CD8-positive, alpha-beta memory T cell (primary cell): ENCODE data around the gene GLI1. TPM values are rescaled to one million over a fixed set of nuclear protein-coding genes. Genes with fewer than 3 reads are reported as not detected.

Experiments used
- CTCF ChIA-PET: fragments of 350-600 bp; sonication (Branson Sonifier 250); formaldehyde crosslinking; loops from one replicate; lab custom pipeline; 2021; ENCODE audit warnings: antibody characterized with exemption; lab: Charles Lee
- POLR2A ChIA-PET: fragments of 350-600 bp; sonication (Branson Sonifier 250); formaldehyde crosslinking; loops from one replicate; lab custom pipeline; 2021; ENCODE audit warnings: antibody characterized with exemption; lab: Charles Lee
- DNase-seq, 5 donors: peaks; one replicate each; pipeline versions ENCODE4 v3.0.0 to v3.0.0-alpha.2; 2020 to 2022; ENCODE audit warnings: mixed read lengths in 1 of 5
- H3K27ac ChIP-seq: one replicate; pipeline ENCODE4 v1.7.0; 2013; ENCODE audit warnings: low read depth, mild to moderate bottlenecking, low read length, moderate library complexity
- H3K27me3 ChIP-seq: 2 replicates; pipeline ENCODE4 v1.7.0; 2013; ENCODE audit warnings: low read length, mild to moderate bottlenecking; ENCODE audit not compliant: insufficient read depth, poor library complexity, severe bottlenecking
- H3K36me3 ChIP-seq: 2 replicates; pipeline ENCODE4 v1.7.0; 2013; ENCODE audit warnings: mild to moderate bottlenecking, low read length, moderate library complexity; ENCODE audit not compliant: insufficient read depth
- H3K4me1 ChIP-seq: 2 replicates; pipeline ENCODE4 v1.7.0; 2013; ENCODE audit warnings: mild to moderate bottlenecking, low read length, moderate library complexity; ENCODE audit not compliant: insufficient read depth
- H3K4me3 ChIP-seq: 2 replicates; pipeline ENCODE4 v1.7.0; 2013; ENCODE audit warnings: mild to moderate bottlenecking, low read length
- H3K9me3 ChIP-seq: 2 replicates; pipeline ENCODE4 v1.7.0; 2013; ENCODE audit warnings: mild to moderate bottlenecking, low read length
- H3K27ac Mint-ChIP-seq, 8 donors: one replicate each; pipeline ENCODE4 v1.8.0; 2020 to 2021; ENCODE audit warnings: mixed read lengths in 8 of 8, mild to moderate bottlenecking in 6 of 8, inconsistent platforms in 3 of 8, moderate library complexity in 3 of 8
- H3K27me3 Mint-ChIP-seq, 2 donors: one replicate each; pipeline ENCODE4 v1.8.0; 2020 to 2021; ENCODE audit warnings: mixed read lengths in 2 of 2, mild to moderate bottlenecking in 1 of 2, moderate library complexity in 1 of 2
- H3K36me3 Mint-ChIP-seq, 3 donors: one replicate each; pipeline ENCODE4 v1.8.0; 2020 to 2021; ENCODE audit warnings: mixed read lengths in 3 of 3, inconsistent platforms in 1 of 3, mild to moderate bottlenecking in 1 of 3
- H3K4me1 Mint-ChIP-seq, 3 donors: one replicate each; pipeline ENCODE4 v1.8.0; 2020 to 2021; ENCODE audit warnings: mixed read lengths in 3 of 3, inconsistent platforms in 1 of 3, mild to moderate bottlenecking in 1 of 3
- H3K4me3 Mint-ChIP-seq, 7 donors: one replicate each; pipeline ENCODE4 v1.8.0; 2020 to 2021; ENCODE audit warnings: mixed read lengths in 7 of 7, mild to moderate bottlenecking in 6 of 7, moderate library complexity in 4 of 7, inconsistent platforms in 2 of 7
- H3K9me3 Mint-ChIP-seq, 5 donors: one replicate each; pipeline ENCODE4 v1.8.0; 2020 to 2022; ENCODE audit warnings: mixed read lengths in 5 of 5, mild to moderate bottlenecking in 3 of 5, moderate library complexity in 2 of 5, inconsistent platforms in 1 of 5
- polyA plus RNA-seq: library from polyadenylated mRNA; unstranded; fragments of 300-500 nt; fragmentation: Illumina TruSeq; gene quantifications from one replicate; pipeline ENCODE4 v1.2.3, GENCODE V29; 2021
- total RNA-seq, 2 experiments: library from RNA; stranded (reverse); gene quantifications; one replicate each; pipeline ENCODE4 v1.2.3, GENCODE V29; 2021

GLI1 gene
- total and polyA plus RNA-seq, 3 experiments from 2014 or later = 0.32 to 0.75 (median 0.55) TPM

- CTCF ChIA-PET = interaction anchor here (0.6 to 2.8 kb wide), 2 partner anchors 14 to 27 kb away, joined by 3 to 13 read pairs; partner anchors contain the start of gene GLI1
- H3K27me3 Mint-ChIP-seq = no peaks in the 10 kb centered on the region
- H3K36me3 ChIP-seq = peaks cover 18% of the 10 kb centered on the region
Observed at GRCh38 chr12:57485695-57486094, 26.1 kb downstream of the GLI1 start.

GRCh38 chr12:57487055-57487596 lies 27.5 kb downstream of the GLI1 start:
- Mint-ChIP-seq H3K4me1 (peaks cover 32 to 41% (median 37%) of the 10 kb centered on the region in 3 donors), H3K9me3 (no peaks in the 10 kb centered on the region), H3K27ac (peak overlapping the region; percentile 80 to 99 (median 96)), H3K27me3 (no peaks in the 10 kb centered on the region), H3K4me3 (peak overlapping the region in 3 of 7 donors; percentile 28 to 96 (median 95)), H3K36me3 (peaks cover 0 to 40% (median 9%) of the 10 kb centered on the region in 3 donors)
- peaks cover 29% of the 10 kb centered on the region for H3K36me3 ChIP-seq
- no peak overlapping the region for H3K27ac ChIP-seq
- H3K4me3 ChIP-seq = no peak overlapping the region
- H3K9me3 ChIP-seq = no peaks in the 10 kb centered on the region
- H3K4me1 ChIP-seq = peaks cover 19% of the 10 kb centered on the region
- CTCF ChIA-PET = interaction anchor here (0.8 to 4.8 kb wide), 6 partner anchors 9 to 253 kb away, joined by 3 to 22 read pairs (median 4); partner anchors contain the start of gene GLI1
- DNase-seq = no peak
- no peaks in the 10 kb centered on the region for H3K27me3 ChIP-seq
- POLR2A ChIA-PET = interaction anchor here (0.6 to 1.7 kb wide), 3 partner anchors 10 to 68 kb away, joined by 3 to 6 read pairs (median 4); partner anchors contain the start of gene DDIT3

More at GRCh38 chr12:57485695-57486094, 26.1 kb downstream of the GLI1 start:
- H3K4me1 Mint-ChIP-seq = peaks cover 40 to 48% (median 43%) of the 10 kb centered on the region in 3 donors
- no peaks in the 10 kb centered on the region for H3K9me3 Mint-ChIP-seq
- Histone ChIP-seq H3K9me3 (no peaks in the 10 kb centered on the region), H3K4me1 (peaks cover 29% of the 10 kb centered on the region), H3K27ac (no peak overlapping the region), H3K27me3 (no peaks in the 10 kb centered on the region), H3K4me3 (no peak overlapping the region)
- POLR2A ChIA-PET = interaction anchor here (0.8 kb wide), 1 partner anchor 26 kb away, joined by 3 read pairs; the partner anchor contains the start of gene GLI1
- no peak for DNase-seq
- peaks cover 0 to 26% (median 3%) of the 10 kb centered on the region in 3 donors for H3K36me3 Mint-ChIP-seq
- no peak overlapping the region for H3K4me3 Mint-ChIP-seq
- H3K27ac Mint-ChIP-seq = peak overlapping the region in 3 of 8 donors; percentile 40 to 70 (median 57)

DNA sequence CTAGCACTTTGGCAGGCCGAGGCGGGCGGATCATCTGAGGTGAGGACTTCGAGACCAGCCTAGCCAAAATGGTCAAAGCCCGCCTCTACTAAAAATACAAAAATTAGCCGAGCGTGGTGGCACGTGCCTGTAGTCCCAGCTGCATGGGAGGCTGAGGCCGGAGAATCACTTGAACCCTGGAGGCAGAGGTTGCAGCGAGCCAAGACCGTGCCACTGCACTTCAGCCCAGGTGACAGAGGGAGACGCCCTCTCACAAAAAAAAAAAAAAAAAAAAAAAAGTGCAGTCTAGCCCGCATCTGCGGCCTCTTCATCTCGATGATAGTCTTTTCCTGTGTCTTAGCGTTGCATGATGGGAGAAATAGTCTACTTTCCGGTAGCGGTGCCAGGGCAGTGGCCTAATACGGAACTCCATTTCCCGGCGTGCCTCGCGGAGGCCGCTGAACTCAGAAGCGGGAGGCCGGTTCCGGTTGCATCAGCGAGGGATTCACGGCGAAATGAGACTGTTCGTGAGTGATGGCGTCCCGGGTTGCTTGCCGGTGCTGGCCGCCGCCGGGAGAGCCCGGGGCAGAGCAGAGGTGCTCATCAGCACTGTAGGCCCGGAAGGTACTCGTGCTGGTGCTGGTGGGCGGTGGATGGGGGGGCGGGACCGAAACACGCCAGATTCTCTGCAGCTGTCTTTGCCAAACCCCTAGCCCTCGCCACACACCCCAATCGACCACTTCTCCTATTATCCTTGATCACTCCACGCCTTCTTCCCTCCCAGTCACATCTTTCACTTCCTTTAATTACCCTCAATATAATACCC lies 28.2 kb downstream of the GLI1 start, which contains the start of gene MARS1:
Gene MARS1 (plus strand): TSS at position 472 of the 805 bp plus-strand sequence. CDS start 23 bp downstream, at position 495.
- H3K4me1 Mint-ChIP-seq = peaks cover 32 to 44% (median 37%) of the 10 kb centered on the region in 3 donors
- CTCF ChIA-PET = interaction anchor here (0.8 to 4.8 kb wide), 5 partner anchors 10 to 253 kb away, joined by 3 to 22 read pairs (median 3); no protein-coding TSS in a partner anchor
- H3K9me3 ChIP-seq = no peaks in the 10 kb centered on the region
- H3K27ac ChIP-seq = peak within 1 kb of the TSS; percentile 71
- H3K36me3 Mint-ChIP-seq = peaks cover 2 to 46% (median 13%) of the 10 kb centered on the region in 3 donors
- H3K4me3 ChIP-seq = peak within 1 kb of the TSS; percentile 86
- peak within 1 kb of the TSS; percentile 80 to 99 (median 96) for H3K27ac Mint-ChIP-seq
- H3K9me3 Mint-ChIP-seq = no peaks in the 10 kb centered on the region
- peak; percentile 85 to 95 (median 92) for DNase-seq
- no peaks in the 10 kb centered on the region for H3K27me3 Mint-ChIP-seq
- peak within 1 kb of the TSS; percentile 93 to 99 (median 97) for H3K4me3 Mint-ChIP-seq
- peaks cover 32% of the 10 kb centered on the region for H3K36me3 ChIP-seq
- H3K27me3 ChIP-seq = no peaks in the 10 kb centered on the region
- POLR2A ChIA-PET = interaction anchor here (1.4 to 1.7 kb wide), 2 partner anchors 11 to 32 kb away, joined by 4 to 6 read pairs; partner anchors contain the start of gene DDIT3
- peaks cover 19% of the 10 kb centered on the region for H3K4me1 ChIP-seq

DNA sequence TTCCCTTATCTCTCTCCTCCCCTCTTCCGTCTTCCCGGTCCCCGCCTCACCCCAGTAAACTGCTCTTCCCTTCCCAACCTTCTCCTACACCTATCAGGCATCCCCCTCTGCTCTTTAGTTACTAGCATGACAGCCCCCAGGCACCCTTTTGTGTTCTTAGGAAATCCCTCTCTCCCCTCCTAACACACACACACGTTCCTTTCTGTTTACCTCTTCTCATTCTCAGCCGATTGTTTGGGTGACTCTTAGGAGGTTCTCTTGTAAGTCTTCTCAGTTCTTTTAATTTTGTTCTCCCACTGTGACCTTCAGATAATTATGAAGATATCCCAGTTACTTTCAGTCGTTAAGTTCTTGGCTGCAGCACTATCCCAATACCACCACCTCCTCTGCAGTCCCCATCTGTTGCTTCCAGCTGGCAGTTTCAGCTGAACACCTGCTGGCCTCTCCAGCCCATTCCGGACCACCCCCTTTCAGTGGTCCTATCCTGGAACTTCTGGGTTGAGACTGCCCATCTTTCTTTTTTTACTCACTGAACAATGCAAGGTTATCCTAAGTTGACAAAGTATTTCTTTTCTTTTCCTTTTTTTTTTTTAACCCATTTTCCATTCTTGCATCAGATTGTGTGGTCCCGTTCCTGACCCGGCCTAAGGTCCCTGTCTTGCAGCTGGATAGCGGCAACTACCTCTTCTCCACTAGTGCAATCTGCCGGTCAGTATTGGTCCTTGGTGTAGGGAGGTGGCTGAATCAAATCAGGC lies 29.0 kb downstream of the GLI1 start:
- Histone ChIP-seq H3K9me3 (no peaks in the 10 kb centered on the region), H3K4me3 (peak overlapping the region; percentile 86), H3K36me3 (peaks cover 33% of the 10 kb centered on the region), H3K27me3 (no peaks in the 10 kb centered on the region), H3K4me1 (peaks cover 19% of the 10 kb centered on the region), H3K27ac (peak overlapping the region; percentile 71)
- Mint-ChIP-seq H3K4me1 (peaks cover 27 to 39% (median 30%) of the 10 kb centered on the region in 3 donors), H3K27me3 (no peaks in the 10 kb centered on the region), H3K4me3 (peak overlapping the region; percentile 93 to 99 (median 97)), H3K36me3 (peaks cover 5 to 49% (median 14%) of the 10 kb centered on the region in 3 donors), H3K9me3 (no peaks in the 10 kb centered on the region), H3K27ac (peak overlapping the region; percentile 80 to 99 (median 96))
- ChIA-PET POLR2A (interaction anchor here (0.7 to 1.7 kb wide), 2 partner anchors 11 to 33 kb away, joined by 3 to 4 read pairs; partner anchors contain the start of gene INHBE), CTCF (interaction anchor here (2.2 to 4.8 kb wide), 2 partner anchors 11 to 14 kb away, joined by 4 to 22 read pairs; no protein-coding TSS in a partner anchor)
- no peak for DNase-seq

- Mint-ChIP-seq H3K9me3 (no peaks in the 10 kb centered on the region), H3K27me3 (no peaks in the 10 kb centered on the region), H3K27ac (peak overlapping the region in 7 of 8 donors; percentile 15 to 99 (median 96)), H3K4me1 (peaks cover 27 to 39% (median 30%) of the 10 kb centered on the region in 3 donors), H3K4me3 (peak overlapping the region; percentile 93 to 99 (median 97)), H3K36me3 (peaks cover 5 to 52% (median 14%) of the 10 kb centered on the region in 3 donors)
- Histone ChIP-seq H3K27me3 (no peaks in the 10 kb centered on the region), H3K4me1 (peaks cover 19% of the 10 kb centered on the region), H3K36me3 (peaks cover 33% of the 10 kb centered on the region), H3K27ac (peak overlapping the region; percentile 71), H3K4me3 (peak overlapping the region; percentile 86), H3K9me3 (no peaks in the 10 kb centered on the region)
- no peak for DNase-seq
- POLR2A ChIA-PET = interaction anchor here (0.7 to 1.1 kb wide), 2 partner anchors 28 to 34 kb away, joined by 3 read pairs; partner anchors contain the start of gene INHBE
- CTCF ChIA-PET = interaction anchor here (2.2 to 4.8 kb wide), 2 partner anchors 12 to 15 kb away, joined by 4 to 22 read pairs; no protein-coding TSS in a partner anchor
Observed at GRCh38 chr12:57489157-57489641, 29.6 kb downstream of the GLI1 start.

DNA sequence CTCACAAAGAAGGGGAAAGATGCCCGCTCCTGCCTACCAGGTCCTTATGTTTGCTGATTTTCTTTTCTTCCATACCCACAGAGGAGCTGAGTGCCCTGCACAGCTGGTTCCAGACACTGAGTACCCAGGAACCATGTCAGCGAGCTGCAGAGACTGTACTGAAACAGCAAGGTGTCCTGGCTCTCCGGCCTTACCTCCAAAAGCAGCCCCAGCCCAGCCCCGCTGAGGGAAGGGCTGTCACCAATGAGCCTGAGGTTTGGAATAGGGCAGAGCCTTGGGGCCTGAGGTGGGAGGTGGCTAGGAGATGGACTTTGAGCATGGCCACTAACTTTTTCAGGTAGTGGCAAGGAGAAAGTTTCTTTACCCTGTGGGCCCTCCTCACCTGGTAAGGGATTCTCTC lies 30.5 kb downstream of the GLI1 start:
- Histone ChIP-seq H3K27me3 (no peaks in the 10 kb centered on the region), H3K36me3 (peaks cover 33% of the 10 kb centered on the region), H3K27ac (no peak overlapping the region), H3K4me3 (no peak overlapping the region), H3K9me3 (no peaks in the 10 kb centered on the region), H3K4me1 (peaks cover 19% of the 10 kb centered on the region)
- H3K27me3 Mint-ChIP-seq = no peaks in the 10 kb centered on the region
- no peaks in the 10 kb centered on the region for H3K9me3 Mint-ChIP-seq
- CTCF ChIA-PET = interaction anchor here (1.4 to 4.8 kb wide), 4 partner anchors 8 to 31 kb away, joined by 3 to 22 read pairs (median 4); partner anchors contain the start of gene GLI1
- POLR2A ChIA-PET = interaction anchor here (1.1 kb wide), 1 partner anchor 27 kb away, joined by 3 read pairs; no protein-coding TSS in a partner anchor
- peak overlapping the region in 2 of 7 donors; percentile 19 to 34 for H3K4me3 Mint-ChIP-seq
- H3K36me3 Mint-ChIP-seq = peaks cover 5 to 57% (median 14%) of the 10 kb centered on the region in 3 donors
- no peak for DNase-seq
- H3K27ac Mint-ChIP-seq = peak overlapping the region in 1 of 8 donors; percentile 22
- H3K4me1 Mint-ChIP-seq = peaks cover 27 to 39% (median 30%) of the 10 kb centered on the region in 3 donors
